ENCODE data around the gene BAHD1.
A peak's percentile ranks its signal among the peaks of the same experiment; 100 is the strongest.

Gene BAHD1

DNA sequence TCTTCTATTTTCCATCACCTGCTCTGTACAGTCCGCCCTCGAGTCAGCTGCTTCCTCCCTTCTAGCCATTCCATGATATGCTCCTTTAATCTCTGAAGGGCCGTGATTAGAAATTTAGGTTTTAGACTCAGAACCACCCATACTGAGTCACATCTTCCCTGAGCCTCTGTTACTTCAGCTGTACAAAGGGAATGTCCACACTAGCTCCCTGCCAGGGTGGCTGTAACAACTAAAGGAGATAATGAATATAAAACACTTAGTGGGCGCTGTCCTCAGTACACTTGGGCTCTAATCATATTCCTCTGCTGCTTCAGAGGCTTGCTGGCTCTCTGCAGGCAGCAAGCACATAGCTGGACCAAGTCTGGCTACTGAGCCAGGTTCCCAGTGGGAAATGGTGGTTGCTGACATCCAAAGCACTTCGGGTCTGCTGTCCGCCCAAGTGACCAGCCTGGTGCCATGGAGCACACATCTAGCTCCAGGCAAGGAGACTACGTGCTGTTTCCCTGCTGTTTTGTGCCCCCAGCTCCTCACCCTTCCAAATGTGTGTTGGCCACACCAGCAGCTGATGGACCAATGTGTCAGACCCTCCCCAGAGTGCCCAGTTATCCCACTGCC is 29.1 kb downstream of the BAHD1 start:
- DNase-seq: no peak

- peak; percentile 62 for DNase-seq
Measured at GRCh38 chr15:40470423-40471104, 29.8 kb downstream of the BAHD1 start, which contains the start of gene CHST14. Gene CHST14, plus strand, starts transcription at chr15:40470984. Its CDS starts 230 bp downstream, at chr15:40471214.

DNA sequence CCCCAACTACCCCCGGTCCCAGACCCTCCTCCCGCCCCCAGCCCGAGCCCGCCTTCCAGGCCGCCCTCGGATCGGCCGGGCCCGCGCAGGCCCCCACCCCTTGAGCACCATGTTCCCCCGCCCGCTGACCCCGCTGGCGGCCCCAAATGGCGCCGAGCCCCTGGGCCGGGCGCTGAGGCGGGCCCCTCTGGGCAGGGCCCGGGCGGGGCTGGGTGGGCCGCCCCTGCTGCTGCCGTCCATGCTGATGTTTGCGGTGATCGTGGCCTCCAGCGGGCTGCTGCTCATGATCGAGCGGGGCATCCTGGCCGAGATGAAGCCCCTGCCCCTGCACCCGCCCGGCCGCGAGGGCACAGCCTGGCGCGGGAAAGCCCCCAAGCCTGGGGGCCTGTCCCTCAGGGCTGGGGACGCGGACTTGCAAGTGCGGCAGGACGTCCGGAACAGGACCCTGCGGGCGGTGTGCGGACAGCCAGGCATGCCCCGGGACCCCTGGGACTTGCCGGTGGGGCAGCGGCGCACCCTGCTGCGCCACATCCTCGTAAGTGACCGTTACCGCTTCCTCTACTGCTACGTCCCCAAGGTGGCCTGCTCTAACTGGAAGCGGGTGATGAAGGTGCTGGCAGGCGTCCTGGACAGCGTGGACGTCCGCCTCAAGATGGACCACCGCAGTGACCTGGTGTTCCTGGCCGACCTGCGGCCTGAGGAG is 30.5 kb downstream of the BAHD1 start:
- peak; percentile 26 for DNase-seq

DNA sequence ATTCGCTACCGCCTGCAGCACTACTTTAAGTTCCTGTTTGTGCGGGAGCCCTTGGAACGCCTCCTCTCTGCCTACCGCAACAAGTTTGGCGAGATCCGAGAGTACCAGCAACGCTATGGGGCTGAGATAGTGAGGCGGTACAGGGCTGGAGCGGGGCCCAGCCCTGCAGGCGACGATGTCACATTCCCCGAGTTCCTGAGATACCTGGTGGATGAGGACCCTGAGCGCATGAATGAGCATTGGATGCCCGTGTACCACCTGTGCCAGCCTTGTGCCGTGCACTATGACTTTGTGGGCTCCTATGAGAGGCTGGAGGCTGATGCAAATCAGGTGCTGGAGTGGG is 31.0 kb downstream of the BAHD1 start:
- DNase-seq: no peak

DNA sequence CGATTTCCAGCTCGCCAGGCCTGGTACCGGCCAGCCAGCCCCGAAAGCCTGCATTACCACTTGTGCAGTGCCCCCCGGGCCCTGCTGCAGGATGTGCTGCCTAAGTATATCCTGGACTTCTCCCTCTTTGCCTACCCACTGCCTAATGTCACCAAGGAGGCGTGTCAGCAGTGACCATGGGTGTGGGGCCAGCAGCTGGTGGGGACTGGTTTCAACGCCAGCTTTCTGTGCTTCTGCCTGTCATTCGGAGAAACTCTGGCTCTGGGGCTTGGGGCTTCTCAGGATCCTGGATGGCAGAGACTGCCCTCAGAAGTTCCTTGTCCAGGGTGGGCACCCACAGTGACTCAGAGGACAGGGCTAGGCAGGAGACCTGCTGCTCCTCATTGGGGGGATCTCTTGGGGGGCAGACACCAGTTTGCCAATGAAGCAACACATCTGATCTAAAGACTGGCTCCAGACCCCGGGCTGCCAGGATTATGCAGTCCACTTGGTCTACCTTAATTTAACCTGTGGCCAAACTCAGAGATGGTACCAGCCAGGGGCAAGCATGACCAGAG is 31.5 kb downstream of the BAHD1 start:
- no peak for DNase-seq

- DNase-seq: no peak
Measured at GRCh38 chr15:40474581-40474980, 33.8 kb downstream of the BAHD1 start.

DNA sequence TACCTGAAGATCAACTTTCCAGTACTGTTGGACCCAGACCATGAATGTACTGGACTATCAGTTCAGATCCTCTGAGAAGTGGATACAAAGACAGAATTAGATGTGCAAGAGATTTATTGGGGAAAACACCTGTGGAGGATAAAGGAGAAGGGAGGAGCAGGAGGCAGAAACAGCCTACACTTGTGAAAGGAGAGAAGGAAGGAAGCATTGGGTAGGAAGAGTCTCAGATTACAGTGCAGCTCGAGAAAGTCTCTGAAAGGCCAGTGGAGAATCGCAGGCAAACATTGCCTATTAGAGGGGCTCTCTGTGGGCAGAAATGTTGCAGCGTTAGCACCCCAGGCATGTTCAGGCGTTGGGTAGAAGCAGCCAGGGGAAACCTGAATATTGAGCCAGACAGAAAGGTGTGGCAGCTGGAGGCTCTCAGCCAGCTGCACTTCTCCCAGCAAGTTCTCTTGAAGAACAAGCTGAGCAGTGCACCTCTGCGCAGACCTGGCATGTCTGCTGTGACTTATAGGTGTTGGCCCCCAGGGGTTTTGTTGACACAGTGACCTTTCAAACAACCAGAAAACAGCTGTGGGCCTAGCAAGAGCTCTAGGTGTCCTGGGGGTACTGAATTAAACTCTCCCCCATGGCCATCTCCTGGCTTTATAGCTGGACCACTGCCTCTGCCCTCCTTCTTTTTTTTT is 37.0 kb downstream of the BAHD1 start:
- DNase-seq: no peak

DNA sequence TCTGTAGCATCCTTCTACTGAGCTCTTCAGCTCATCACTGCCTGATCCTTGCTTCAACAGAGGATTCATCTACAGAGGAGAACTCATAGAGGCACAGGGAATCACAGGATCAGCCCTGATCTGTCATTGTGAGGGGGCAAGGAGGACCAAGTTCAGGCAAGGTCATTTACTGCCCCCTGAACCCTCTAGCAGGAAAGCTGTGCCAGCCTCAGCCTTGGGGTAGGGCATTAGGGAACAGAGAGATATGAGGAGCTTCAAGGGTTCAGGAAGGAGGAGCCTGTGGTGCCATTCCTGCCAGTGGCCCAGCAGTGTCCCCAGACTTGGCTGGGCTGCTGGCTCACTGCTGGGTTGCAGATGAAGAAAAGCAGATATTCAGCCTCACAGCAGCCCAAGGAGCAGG is 38.3 kb downstream of the BAHD1 start:
- no peak for DNase-seq

GRCh38 chr15:40481341-40482074 is 40.8 kb downstream of the BAHD1 start:
- no peak for DNase-seq

DNA sequence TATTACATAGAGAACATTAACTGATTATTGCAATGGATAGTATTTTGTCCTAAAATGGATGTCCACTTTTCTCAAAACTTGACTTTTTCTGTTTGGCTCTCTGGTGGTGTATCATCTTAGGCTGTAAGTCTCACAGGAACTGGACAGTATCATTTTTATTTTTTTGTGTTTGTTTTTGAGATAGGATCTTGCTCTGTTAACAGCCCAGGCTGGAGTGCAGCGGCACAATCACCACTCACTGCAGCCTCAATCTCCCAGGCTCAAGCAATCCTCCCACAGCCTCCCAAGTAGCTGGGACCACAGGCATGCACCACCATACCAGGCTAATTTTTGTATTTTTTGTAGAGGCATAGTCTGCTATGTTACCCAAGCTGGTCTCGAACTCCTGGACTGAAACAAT is 43.2 kb downstream of the BAHD1 start:
- no peak for DNase-seq

DNA sequence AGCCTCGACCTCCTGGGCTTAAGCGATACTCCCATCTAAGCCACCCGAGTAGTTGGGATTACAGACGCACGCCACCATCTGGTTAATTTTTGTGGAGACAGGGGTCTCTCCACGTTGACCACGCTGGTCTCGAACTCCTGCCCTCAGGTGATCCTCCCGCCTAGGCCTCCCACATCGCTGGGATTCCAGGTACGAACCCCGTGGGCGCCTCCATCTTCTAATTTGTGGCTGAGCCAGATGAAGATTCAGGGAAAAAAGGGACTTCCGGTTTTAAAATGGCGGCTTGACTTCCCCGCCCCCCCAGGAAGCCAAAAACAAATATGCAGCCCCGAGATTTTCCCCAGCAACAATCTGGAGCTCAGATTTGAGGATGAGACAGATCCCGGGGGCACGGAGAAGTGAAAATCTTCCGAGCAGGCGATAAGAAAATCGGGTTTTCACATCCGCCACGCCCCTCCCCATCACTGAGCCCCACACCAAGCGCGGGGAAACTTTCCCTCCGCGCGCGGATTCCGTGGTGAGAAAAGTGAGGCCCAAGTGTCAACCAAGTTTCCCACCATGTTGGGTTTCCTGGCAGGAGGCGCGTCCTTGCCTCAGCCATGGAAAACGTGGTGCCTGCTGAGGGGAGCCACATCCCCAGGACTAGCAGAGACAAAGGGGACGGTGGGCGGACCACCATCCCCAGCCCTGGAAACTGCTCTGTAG is 45.5 kb downstream of the BAHD1 start:
- no peak for DNase-seq

DNA sequence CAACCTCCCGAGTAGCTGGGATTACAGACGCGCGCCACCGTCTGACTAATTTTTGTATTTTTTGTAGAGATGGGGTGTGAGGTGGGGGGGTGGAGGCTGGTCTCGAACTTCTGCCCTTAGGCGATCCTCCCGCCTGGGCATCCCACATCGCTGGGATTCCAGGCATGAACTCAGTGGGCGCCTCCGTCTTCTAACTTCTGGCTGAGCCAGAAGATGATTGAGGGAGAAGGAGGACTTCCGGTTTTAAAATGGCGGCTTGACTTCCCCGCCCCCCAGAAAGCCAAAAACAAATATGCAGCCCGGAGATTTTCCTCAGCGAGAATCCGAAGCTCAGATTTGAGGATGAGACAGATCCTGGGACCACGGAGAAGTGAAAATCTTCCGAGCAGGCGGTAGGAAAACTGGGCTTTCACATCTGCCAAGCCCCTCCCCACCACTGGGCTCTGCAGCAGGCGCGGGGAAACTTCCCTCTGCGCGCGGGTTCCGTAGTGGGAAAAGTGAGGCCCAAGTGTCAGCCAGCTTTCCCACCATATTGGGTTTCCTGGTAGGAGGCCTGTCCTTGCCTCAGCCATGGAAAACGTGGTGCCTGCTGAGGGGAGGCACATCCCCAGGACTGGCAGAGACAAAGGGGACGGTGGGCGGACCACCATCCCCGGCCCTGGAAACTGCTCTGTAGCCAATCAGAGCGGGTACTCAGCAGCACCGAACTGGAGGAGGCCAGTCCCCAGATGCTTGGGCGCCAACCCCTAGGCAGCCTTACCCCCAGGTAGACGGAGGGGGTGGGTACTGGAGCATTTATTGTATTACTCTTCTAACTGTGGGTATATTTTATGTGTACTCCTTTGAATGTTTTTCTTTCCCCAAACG is 47.3 kb downstream of the BAHD1 start:
- DNase-seq: no peak

GRCh38 chr15:40489274-40490175 is 48.8 kb downstream of the BAHD1 start:
- no peak for DNase-seq

- DNase-seq: no peak
Measured at GRCh38 chr15:40493089-40493840, 52.5 kb downstream of the BAHD1 start.

DNA sequence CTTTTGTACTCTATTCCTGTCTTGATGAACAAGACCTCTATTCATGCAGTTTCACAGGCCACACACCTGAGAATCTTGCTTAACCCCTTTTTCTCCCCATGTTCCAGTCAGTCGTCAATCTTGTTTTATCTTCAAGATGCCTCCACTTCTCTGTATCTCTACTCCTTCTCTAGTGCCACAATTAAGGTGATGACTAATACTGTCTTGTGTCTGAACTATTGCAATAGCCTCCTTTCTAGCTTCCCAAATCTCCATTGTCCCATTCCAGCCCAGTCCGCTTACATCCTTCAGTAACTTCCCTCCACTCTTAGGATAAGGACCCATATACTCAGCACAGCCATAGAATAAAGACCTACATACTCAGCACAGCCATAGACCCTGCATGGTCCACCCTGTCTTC is 54.8 kb downstream of the BAHD1 start:
- no peak for DNase-seq

- DNase-seq: no peak
Measured at GRCh38 chr15:40498418-40498817, 57.7 kb downstream of the BAHD1 start.

- DNase-seq: no peak
Measured at GRCh38 chr15:40498891-40499290, 58.1 kb downstream of the BAHD1 start.

- no peak for DNase-seq
Measured at GRCh38 chr15:40499931-40500330, 59.2 kb downstream of the BAHD1 start.
